ENCODE data around the gene ZNFX1.
"Not testable (repeated sequence)": the region's sequence is repeated elsewhere in the genome, so short reads cannot be mapped to it uniquely, and the experiment has no call there.

ZNFX1 gene

DNA sequence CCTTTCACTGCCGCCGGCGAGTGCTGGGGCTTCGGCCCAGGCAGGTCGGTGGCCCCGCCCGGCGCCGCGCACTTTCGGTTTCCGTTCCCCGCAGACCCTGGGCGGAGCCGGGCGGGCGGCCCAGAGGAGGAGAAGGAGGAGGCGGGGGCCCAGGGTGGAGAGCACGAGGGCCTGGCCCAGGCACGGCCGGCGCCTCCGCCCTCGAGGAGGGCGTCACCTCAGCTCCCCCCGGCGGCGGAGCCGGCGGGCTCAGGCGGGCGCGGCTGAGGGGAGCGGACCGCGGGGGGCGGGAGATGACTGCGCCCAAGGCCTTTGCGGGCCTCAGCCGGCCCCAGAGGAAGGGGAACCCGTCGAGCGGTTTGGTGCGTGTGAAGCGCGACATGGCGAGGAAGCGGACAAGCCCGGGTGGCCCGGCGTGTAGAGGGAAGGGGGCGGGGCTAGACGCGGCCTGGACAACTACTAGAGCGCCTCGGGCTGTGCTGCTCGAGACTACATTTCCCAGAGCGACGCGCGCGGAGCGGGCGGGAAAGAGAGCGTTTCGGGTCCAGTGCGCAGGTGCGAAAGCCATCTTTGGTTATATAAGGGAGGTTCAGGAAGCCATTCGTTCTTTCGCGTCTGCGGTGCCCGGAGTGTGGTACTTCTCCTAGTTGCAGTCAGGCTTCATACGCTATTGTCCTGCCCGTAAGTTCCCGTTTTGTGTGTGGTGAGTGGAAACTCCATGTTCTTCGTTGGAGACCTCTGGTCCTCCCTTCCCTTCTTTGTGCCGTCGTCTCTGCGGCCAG, at the start of gene ZNFX1:
Gene ZNFX1 (minus strand): TSS at position 22 of the 782 bp plus-strand sequence. CDS start 2,218 bp downstream, outside the sequence.
- DNase-seq, result peak; percentile 99

DNA sequence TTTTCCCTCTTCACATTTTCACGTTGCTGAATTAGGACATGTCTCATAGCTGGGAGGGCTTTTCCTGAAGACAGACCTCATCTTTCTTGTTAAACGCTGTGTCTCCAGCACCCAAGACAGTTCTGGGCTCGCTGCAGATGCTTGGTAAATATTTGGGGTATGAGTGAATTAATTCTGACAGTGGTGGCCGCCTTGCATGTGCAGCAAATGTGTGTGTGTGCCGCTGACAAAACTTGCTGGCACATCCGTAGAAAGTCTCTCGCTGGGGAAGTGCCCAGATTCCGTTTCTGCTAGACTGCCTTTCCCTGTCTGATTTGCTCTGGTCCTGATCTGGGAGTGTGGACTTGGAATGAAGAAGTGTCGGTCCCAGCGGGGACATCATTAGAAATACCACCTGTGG, 48.2 kb upstream of the ZNFX1 start:
- no peak for DNase-seq

DNA sequence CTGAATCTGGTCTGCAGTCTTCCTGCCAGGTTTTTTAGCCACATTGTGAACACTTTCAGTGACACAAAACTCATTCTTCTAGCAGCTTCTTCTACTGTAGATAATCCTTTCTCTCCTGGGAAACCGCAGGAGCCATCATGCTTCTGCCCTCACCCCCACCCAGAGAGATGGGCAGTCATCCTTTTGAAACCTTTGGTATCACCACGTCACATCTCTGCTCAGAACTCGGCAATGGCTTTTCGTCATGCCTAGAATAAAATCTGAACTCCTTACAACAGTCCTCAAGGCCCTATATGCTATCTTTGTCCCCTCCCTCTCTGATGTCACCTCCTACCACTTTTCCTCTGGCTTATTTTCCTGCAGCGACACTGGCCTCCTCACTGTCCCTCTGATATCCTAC, 46.4 kb upstream of the ZNFX1 start:
- no peak for DNase-seq

DNA sequence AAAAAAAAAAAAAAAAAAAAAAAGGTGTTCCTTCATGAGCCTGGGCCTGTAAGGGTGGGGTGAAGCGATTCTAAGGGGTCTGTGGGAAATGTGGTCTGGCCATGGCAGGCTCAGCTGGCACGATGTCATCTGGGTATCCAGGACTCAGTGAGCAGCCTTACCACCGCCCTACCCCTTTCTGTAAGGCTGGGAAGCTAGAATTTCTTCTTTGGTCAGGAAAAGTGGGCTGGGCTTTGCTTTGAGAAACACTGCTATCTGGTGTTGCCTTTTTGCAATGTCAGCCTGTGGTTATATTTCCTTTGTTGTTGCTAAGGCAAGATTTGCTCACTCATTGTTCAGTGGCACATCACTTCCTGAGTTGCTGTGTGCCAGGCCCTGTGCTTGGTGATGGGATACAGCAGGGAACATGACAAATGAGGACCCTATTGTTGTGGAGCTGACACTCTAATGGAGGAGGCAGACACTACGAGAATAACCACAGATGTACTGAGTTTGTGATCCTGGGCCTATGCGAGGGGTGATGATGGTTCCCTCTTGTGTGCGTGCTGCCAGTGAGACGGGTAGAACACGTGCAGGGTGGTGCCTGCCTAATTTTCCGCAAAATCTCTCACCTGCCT, 45.9 kb upstream of the ZNFX1 start:
- peak; percentile 30 for DNase-seq

DNA sequence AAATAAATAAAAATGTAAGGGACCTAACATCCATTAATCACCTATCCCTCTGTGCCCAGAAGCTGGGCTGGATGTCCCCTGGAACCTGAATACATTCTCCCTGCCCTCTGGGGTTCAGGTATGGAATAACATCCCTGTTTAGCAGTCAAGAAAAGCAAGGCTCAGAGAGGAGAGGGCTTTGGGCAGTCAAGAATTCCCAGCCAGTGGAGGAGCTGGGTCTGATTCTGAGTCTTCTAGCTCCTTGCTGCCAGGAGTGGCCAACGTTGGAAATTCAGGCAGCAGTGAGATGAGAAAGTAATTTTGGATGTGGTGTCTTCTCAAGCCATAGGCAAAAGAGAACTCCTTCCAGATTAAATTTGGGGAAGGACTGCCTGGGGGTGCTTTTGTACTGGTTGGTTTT, 42.6 kb upstream of the ZNFX1 start:
- no peak for DNase-seq

DNA sequence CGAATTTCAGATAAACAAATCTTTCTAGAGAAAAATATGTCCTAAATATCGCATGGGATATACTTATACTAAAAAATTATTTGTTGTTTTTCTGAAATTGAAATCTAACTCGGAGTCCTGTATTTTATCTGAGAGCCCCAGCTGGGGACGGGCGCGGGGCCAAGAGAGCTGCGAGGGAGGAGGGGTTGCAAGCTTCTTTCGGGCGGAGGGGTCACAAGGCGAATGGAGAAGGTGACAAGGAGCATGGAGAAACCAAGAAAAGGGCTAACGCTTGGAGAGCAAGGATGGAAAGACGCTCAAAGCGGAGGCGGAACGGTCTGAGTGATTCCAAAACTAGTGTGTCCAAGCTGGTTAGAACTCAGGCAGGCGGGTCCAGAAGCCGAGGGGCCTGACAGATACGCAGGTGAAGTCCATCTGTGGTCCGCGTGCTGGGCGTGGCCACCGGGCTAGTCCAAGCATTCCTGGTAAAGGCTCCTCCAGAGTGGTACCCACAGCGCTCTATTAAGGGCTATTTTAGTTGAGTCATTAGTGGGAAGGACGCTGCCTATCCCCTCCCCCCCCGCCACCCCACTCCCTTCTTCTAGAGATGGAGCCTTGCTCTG, 41.5 kb upstream of the ZNFX1 start:
- DNase-seq, result peak; percentile 8

DNA sequence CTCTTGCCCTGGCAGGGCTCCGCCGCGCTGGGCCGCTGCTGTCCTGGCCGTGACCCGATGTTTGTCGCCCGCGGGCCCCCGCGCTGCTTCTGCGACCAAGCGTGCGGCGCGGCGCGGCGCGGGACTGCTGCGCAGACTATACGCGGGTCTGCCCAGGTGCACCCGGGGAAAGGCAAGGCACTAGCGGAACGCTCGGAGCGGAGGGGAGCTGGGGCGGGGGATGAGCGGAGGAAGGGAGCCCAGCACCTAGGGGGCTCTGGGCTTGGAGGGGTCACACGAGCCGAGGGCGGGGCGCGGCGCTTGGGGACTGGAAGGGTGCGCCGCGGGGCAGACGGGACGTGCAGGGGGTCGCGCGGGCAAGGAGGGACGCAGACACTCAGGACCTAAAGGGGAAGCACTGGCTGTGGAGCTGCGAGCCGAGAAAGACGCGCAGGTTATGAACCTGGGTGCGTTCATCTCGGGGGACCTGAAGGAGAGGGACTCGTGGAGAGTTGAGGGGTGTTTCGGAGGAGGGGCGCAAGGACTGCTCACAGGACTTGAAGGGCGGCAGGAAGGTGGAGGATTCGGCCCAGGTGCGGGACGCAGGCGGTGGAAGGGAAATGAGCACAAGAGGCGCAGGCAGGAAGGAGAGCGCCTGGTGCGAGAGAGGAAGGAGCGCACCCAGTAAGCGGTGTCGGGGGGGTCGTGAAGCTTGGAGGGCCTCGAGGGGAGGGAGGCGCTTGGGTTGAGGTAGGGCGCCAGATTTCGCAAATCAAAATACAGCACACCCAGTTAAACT, 40.8 kb upstream of the ZNFX1 start:
- DNase-seq, result peak; percentile 28

DNA sequence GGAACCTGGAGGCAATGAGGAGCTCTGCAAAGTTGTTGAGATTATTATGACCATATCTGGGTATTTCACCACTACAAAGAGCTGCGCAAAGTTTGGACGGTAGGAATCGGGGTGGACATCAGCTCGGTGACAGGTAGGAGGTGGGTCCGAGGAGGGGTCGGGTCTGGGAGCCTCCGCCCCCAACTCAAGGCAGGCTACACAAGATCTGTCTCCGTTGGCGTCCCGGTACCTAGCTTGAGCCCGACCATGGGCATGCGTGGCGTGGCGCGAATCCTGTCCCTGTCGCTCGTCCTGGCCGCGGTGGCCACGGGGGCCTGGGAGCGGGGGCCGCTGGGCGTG, 40.2 kb upstream of the ZNFX1 start:
- DNase-seq, result no peak

DNA sequence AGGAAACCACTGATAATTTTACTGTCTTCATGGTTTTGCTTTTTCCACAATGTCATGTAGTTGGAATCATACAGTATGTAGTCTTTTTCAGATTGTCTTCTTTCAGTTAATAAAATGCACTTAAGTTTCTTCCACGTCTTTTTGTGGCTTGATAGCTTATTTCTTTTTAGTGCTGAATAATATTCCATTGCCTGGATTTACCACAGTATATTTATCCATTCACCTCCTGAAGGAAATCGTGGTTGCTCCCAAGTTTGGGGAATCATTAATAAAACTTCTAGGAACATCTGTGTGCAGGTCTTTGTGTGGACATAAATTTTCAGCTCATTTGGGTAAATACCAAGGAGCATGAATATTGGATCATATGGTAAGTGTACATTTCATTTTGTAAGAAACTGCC, 38.8 kb upstream of the ZNFX1 start:
- DNase-seq, result no peak

DNA sequence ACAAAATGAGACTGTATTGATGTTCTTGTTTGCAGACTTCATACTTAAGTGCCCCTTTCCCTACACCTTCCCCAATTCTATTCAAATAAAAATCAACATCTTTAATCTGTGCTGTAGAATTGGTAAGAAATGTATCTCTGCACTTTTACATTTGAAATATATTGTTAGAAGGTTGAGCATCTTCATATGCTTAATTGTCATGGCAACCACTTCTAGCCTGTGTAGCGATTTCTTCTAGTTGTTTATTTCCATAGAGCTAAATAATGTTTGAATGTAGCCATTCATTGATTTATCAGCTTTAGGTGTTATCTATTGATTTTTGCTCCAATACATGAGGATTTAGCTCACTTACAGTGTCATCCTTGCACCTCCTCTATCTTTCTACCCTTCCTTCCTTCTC, 37.7 kb upstream of the ZNFX1 start:
- no peak for DNase-seq

DNA sequence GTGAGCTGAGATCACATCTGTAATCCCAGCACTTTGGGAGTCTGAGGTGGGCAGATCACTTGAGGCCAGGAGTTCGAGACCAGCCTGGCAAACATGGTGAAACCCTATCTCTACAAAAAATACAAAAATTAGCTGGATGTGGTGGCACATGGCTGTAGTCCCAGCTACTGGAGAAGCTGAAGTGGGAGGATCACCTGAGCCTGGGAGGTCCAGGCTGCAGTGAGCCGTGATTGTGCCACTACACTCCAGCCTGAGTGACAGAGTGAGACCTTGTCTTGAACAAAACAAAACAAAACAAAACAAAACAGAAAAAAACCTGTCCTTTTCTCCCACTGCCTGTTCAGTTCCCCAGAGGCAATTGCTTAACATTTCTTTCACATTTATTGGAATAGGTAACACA, 36.2 kb upstream of the ZNFX1 start:
- not testable (repeated sequence) for DNase-seq

DNA sequence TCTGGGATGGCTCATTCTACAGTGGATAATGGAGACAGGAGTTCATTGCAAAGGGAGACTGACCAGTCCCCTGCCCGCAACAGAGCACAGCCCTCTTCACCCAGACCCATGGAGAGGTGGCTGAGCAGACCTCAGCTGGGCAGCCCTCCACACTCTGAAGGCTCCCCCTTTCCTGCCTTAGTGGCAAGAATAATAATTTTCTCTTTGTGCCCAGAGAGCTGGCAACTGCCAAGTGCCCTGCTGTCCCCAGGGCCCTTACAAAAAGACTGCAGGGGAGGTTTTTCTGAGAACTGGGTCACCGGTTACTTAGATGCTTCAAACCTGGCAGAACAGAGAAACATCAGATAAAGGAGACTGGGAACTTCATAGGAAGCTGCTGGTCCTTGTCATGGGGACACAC, 35.4 kb upstream of the ZNFX1 start:
- no peak for DNase-seq

DNA sequence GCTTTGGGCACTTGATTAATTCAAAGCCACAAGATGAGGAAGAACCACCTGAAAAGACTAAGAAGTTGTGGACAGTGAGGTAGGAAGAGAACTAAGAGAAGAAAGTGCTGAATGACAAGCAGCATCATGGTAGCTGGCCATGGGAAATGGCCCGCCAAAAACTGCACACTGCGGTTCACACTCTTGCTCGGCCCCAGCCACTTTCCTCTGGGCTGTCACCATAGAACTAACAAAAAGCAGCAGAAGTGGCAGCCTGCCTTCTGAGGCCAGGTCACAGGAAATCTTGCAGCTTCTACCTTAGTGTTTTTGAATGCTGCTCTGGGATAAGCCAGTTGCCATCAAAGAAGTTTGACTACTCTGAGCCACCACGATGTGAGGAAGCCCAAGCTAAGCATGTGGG, 34.8 kb upstream of the ZNFX1 start:
- DNase-seq, result no peak

DNA sequence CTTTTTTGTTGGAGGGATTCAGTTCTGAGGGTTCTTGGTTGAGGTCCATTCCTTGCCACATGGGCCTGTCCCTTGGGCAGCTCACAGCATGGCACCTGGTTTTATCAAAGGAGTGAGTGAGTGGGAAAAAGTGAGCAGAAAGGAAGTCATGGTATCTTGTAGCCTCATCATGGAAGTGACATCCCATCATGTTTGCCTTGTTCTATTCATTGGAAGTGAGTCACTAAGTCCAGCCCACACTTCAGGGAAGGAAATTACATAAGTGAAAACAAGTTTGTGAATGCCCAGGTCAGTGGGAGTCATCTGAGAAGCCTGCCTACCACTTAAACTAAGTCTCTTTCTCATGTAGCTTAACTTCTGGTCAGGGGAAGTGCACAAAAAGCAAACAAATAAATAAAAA, 32.8 kb upstream of the ZNFX1 start:
- no peak for DNase-seq

DNA sequence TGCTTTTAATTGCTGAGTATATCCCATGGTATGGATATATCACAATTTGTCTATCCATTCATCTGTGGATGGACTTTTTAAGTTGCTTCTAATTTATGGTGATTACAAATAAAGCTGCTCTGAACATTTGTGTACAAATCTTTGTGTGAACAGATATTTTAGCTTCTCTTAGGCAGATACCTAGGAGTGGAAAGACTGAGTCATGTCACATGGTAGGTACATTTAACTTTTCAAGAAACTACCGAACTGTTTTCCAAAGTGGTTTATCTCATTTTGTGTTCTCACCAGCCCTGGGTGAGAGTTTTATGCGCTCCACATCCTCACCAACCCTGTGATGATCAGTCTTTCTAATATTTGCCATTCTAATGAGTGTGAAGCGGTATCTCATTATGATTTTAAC, 31.0 kb upstream of the ZNFX1 start:
- DNase-seq, result no peak

DNA sequence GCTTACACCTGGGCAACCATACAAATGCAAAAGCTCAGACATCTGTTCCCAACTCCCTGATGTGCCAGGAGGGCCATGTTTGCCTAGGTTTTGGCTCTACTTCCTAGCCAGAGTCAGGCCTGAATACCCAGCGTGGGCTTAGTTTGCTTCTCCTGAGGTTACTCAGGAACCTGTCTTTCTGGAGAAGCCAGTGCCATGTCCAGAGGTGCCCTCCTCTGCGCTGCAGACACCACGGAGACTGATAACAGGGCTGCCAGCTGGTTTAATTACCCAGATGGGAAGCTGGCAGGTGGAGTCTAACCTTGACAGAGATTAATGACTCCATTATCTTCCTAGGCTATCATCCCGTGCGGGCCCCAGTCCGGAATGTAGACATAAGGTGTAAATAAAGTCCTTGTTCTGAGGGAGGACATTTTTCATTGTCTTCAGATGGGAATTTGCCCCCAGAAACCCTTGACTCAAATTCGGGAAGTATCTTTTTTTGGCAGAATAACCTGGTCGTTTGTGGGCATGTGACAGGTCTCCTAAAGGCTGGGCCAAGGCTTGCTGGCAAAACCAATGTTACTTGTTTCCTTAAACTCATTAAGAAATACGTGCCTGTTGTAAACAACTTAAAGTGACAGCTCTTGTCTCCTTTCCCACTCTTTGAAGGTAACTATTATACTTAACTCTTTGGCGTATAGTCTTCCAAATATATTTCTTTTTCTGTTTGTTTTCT, 29.2 kb upstream of the ZNFX1 start:
- DNase-seq, result no peak

DNA sequence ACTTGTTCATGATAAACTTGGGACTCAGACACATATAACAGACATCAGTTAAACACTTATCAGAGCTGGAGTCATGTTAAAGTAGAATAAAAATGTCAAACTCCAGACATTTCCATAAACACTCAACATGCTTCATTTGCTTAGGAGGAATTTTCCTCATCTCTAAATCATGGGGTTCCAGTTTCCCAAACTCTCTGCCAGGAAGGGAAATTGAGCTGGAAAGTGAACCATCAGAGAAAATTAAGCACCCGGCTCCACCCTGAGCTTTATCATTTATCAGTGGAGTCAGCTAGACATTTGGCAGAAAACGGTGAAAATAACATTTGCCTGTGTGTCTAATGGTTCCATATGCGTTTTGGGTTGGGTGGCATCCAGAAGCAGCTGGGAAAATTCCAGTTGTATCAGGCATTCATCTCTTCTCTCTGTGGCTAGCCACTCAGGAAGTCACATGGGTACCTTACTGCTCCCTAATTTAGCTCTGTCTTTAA, 25.3 kb upstream of the ZNFX1 start:
- no peak for DNase-seq

DNA sequence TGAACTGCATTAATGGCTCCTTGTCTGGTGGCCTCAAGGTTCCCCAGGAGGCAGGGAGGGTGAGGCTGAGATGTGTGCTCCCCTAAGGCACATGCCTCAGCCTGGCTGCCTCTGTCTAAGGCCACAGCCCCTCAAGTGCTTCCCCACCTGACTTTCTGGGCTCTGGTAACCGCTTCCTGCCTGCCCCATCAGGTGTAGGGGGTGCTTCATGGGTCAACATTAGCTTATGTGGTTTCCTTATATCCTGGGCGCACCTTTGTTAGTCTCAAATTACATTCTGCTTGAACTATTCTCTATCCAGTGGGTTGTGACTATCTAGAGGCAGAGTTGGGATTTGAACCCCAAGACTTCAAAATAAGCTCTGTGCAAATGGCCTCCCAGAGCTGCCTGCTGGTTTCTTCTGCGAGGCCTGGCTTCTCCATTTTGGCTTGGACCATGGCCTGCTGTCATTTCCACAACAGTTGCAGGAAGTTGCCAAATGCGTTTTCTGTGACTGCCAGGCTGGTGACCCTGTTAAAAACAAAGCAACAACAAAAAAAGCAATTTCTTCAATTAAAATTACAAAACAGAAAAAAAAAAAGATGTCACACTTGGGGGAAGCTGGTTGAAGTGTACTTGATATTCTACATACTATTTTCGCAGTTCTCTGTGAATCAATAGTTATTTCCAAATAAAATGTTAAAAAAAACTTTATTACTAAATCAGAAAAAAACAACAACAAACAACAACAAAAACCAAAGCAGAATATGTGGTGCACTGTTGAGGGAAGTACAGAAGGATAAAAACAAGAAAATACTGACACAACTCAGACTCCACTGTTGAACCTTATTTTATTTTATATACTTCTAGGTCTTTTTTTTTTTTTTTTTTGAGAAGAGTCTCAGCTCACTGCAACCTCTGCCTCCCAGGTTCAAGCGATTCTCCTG, 20.0 kb upstream of the ZNFX1 start:
- no peak for DNase-seq

DNA sequence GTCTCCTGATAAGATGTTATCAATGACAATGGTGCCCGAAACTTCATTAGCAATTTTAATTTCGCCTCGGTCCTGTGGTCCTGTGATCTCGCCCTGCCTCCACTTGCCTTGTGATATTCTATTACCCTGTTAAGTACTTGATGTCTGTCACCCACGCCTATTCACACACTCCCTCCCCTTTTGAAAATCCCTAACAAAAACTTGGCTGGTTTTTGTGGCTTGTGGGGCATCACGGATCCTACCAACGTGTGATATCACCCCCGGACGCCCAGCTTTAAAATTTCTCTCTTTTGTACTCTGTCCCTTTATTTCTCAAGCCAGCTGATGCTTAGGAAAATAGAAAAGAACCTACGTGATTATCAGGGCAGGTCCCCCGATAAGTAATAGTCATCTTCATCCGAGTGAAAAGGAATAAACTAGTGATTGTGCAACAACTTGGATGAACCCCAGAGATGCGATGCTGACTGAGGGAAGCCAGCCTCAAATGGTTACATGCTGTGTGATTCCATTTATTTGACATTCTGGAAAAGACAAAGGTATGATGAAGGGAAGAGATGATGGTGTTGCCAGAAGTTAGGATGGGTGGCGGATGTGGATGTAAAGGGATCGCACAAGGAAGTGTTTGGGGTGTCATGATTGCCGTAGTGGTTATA, 16.3 kb upstream of the ZNFX1 start:
- not testable (repeated sequence) for DNase-seq

DNA sequence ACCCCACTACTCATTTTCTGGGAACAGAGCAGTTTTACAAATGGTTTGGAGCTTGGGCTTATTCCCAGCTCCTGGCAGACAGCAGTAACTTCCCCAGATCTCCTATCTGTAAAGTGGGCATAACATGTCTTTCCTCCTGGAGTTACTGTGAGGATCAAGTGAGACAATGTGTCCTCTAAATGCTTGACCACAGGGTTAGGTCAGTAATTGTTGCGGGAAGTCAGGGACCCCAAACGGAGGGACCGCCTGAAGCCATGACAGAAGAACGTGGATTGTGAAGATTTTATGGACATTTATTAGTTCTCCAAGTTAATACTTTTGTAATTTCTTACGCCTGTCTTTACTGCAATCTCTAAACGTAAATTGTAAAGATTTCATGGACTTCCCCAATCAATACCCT, 15.3 kb upstream of the ZNFX1 start:
- DNase-seq, result no peak

DNA sequence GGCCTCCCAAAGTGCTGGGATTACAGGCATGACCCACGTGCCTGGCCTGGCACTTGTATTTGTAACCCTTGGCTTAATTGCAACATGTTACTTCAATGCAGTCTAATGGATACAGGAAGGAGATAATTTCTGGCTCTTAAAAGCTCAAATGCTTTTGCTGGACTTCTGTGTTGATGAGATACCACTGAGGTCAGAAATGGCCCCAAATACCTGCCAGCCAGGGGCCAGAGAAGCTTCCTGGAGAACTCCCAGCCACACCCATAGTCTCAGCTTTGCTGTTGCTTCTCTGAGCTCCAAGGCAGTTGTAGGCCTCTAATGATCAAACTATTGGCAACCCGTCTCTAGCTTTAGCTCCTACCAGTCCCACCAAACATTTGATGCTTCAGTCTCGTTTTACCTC, 14.2 kb upstream of the ZNFX1 start:
- no peak for DNase-seq

All from stimulated activated CD4-positive, alpha-beta T cell treated with anti-CD3 and anti-CD28 coated beads, Interleukin-15, amount 100 ng/mL, for 24 hours (primary cell).